OCI-LY7 (cell line): ENCODE data around the gene POLR2H. TPM values are rescaled to one million over a fixed set of nuclear protein-coding genes. Genes with fewer than 3 reads are reported as not detected.

Experiments
- BruUV-seq: library from RNA; stranded (reverse); fragments of 400-500 nt; replicated peaks from 2 replicates; lab custom pipeline; 2021; lab: Mats Ljungman, UMichigan
- CTCF ChIA-PET: fragments of 300-600 bp; sonication (Branson Sonifier 250); formaldehyde crosslinking; loops from one replicate; lab custom pipeline; 2022; ENCODE audit warnings: antibody characterized with exemption; ENCODE audit not compliant: unreplicated experiment; lab: Charles Lee
- POLR2A ChIA-PET: fragments of 300-600 bp; sonication (Branson Sonifier 250); formaldehyde crosslinking; loops from one replicate; lab custom pipeline; 2022; ENCODE audit warnings: antibody characterized with exemption; lab: Charles Lee
- DNase-seq: peaks from one replicate; pipeline ENCODE4 v3.0.0-alpha.2; 2015; ENCODE audit warnings: low spot score
- H2AFZ ChIP-seq: fragments of 200-600 bp; sonication (generic), shearing (Covaris generic); 2 replicates; pipeline ENCODE4 v1.6.1; 2014; ENCODE audit warnings: mild to moderate bottlenecking, antibody characterized with exemption, low read length, moderate library complexity
- H3K27ac ChIP-seq: fragments of 200-600 bp; sonication (generic); 2 replicates; pipeline ENCODE4 v1.5.1; 2014; ENCODE audit warnings: mixed run types, low read depth, mild to moderate bottlenecking, moderate library complexity, low read length, inconsistent platforms; ENCODE audit not compliant: poor library complexity, severe bottlenecking
- H3K36me3 ChIP-seq: fragments of 200-600 bp; sonication (generic); 2 replicates; pipeline ENCODE4 v1.6.1; 2014; ENCODE audit warnings: mild to moderate bottlenecking, antibody characterized with exemption, low read length, moderate library complexity, mixed read lengths; ENCODE audit not compliant: insufficient read depth
- H3K4me1 ChIP-seq: fragments of 200-600 bp; sonication (generic); 2 replicates; pipeline ENCODE4 v1.5.1; 2014; ENCODE audit warnings: mild to moderate bottlenecking, low read length; ENCODE audit not compliant: insufficient read depth, poor library complexity, severe bottlenecking
- H3K4me2 ChIP-seq: fragments of 200-600 bp; sonication (generic); 2 replicates; pipeline ENCODE4 v1.6.1; 2014; ENCODE audit warnings: mild to moderate bottlenecking, low read length
- H3K4me3 ChIP-seq: fragments of 200-600 bp; sonication (generic); 2 replicates; pipeline ENCODE4 v1.5.1; 2014; ENCODE audit warnings: mild to moderate bottlenecking, low read depth, low read length; ENCODE audit not compliant: poor library complexity, severe bottlenecking
- H3K79me2 ChIP-seq: fragments of 200-600 bp; sonication (generic); 2 replicates; pipeline ENCODE4 v1.6.1; 2016; ENCODE audit warnings: low read depth, mild to moderate bottlenecking, low read length, moderate library complexity, mixed read lengths; ENCODE audit not compliant: insufficient read depth
- H3K9me2 ChIP-seq: fragments of 200-600 bp; sonication (generic); 2 replicates; pipeline ENCODE4 v1.6.1; 2016; ENCODE audit warnings: mild to moderate bottlenecking, low read length, mixed read lengths; ENCODE audit not compliant: insufficient read depth
- H3K9me3 ChIP-seq: fragments of 200-600 bp; sonication (generic); 2 replicates; pipeline ENCODE4 v1.6.1; 2014; ENCODE audit warnings: mild to moderate bottlenecking, mixed run types, low read length, mixed read lengths
- H4K20me1 ChIP-seq: fragments of 200-600 bp; sonication (generic); 2 replicates; pipeline ENCODE4 v1.6.1; 2014; ENCODE audit warnings: mild to moderate bottlenecking, antibody characterized with exemption, low read length, moderate library complexity, mixed read lengths; ENCODE audit not compliant: insufficient read depth
- CTCF ChIP-seq: fragments of 200-600 bp; sonication (generic); conservative IDR thresholded peaks from 2 replicates; pipeline ENCODE4 v1.5.1; 2014; ENCODE audit warnings: mild to moderate bottlenecking, antibody characterized with exemption, low read length, moderate library complexity, mixed read lengths
- EZH2phosphoT487 ChIP-seq: fragments of 200-600 bp; sonication (generic); IDR thresholded peaks from 2 replicates; pipeline ENCODE4 v1.6.1; 2018; ENCODE audit warnings: low read depth, borderline replicate concordance, mild to moderate bottlenecking, mixed run types, antibody characterized with exemption, low read length, moderate library complexity, mixed read lengths
- intact Hi-C: fragments of 100-400 bp; cut with micrococcal nuclease; formaldehyde crosslinking; loops from one replicate; pipeline ENCODE4 v1.10.0; 2022; ENCODE audit not compliant: unreplicated experiment
- total RNA-seq, 2 experiments: library from RNA; depleted of rRNA in 1 of 2; stranded (reverse); fragments of >200 nt in 1 of 2; shearing (Covaris generic) in 1 of 2; gene quantifications; 2 replicates each; pipeline ENCODE4 v1.2.3, GENCODE V29; 2014 to 2022

Gene POLR2H
- total RNA-seq, 2 experiments from 2014 or later: 80.1 to 85.8 TPM

- H3K9me2 ChIP-seq: no peaks in the 10 kb centered on the region
- CTCF ChIA-PET: no interaction called here
- H3K79me2 ChIP-seq: no peaks in the 10 kb centered on the region
- intact Hi-C loops: no loop called here
- H3K9me3 ChIP-seq: no peaks in the 10 kb centered on the region
- no peak overlapping the region for H2AFZ ChIP-seq
- no peaks in the 10 kb centered on the region for H4K20me1 ChIP-seq
- no peaks in the 10 kb centered on the region for H3K4me1 ChIP-seq
- no peak overlapping the region for H3K4me2 ChIP-seq
- 0 out of 2 replicates have a peak, but pooled peaks cover 4% of the 10 kb centered on the region for H3K36me3 ChIP-seq
- H3K4me3 ChIP-seq: no peak overlapping the region
- no peak for DNase-seq
- no TSS peak for BruUV-seq
- TF ChIP-seq CTCF: no peak
- POLR2A ChIA-PET: no interaction called here
- H3K27ac ChIP-seq: no peak overlapping the region
Observed at GRCh38 chr3:184351511-184352148, 9.9 kb upstream of the POLR2H start.

- Histone ChIP-seq H3K27ac (no peak overlapping the region), H2AFZ (no peak overlapping the region)
Observed at GRCh38 chr3:184352149-184352785, 9.2 kb upstream of the POLR2H start.

More at GRCh38 chr3:184352149-184352785, 9.2 kb upstream of the POLR2H start:
- Histone ChIP-seq H3K79me2 (no peaks in the 10 kb centered on the region), H3K4me3 (no peak overlapping the region), H3K4me2 (no peak overlapping the region), H3K4me1 (no peaks in the 10 kb centered on the region), H3K9me2 (no peaks in the 10 kb centered on the region), H4K20me1 (no peaks in the 10 kb centered on the region), H3K9me3 (no peaks in the 10 kb centered on the region), H3K36me3 (0 out of 2 replicates have a peak, but pooled peaks cover 4% of the 10 kb centered on the region)
- intact Hi-C loops: no loop called here
- no TSS peak for BruUV-seq
- CTCF ChIA-PET: no interaction called here
- TF ChIP-seq EZH2phosphoT487: no peak
- TF ChIP-seq CTCF: no peak
- DNase-seq: no peak
- POLR2A ChIA-PET: no interaction called here
